DND-41 (cell line): ENCODE data around the gene KRT1.
"Not testable (repeated sequence)": the region's sequence is repeated elsewhere in the genome, so short reads cannot be mapped to it uniquely, and the experiment has no call there.

Experiments
- ATAC-seq: fragments of 200-7000 bp; cut with Tn5 transposase; 3 replicates; pipeline ENCODE4 v1.9.1; 2021; ENCODE audit warnings: low read depth; ENCODE audit not compliant: insufficient read depth
- DNase-seq: peaks from one replicate; pipeline ENCODE4 v3.0.0-alpha.2; 2020
- H2AFZ ChIP-seq: 2 replicates; pipeline ENCODE4 v1.6.0; 2012; ENCODE audit warnings: low read depth, low read length
- H3K27ac ChIP-seq: 2 replicates; pipeline ENCODE4 v1.5.1; 2012; ENCODE audit warnings: low read length, inconsistent platforms
- H3K27me3 ChIP-seq: fragments of 200-600 bp; sonication (generic); 2 replicates; pipeline ENCODE4 v1.6.0; 2012; ENCODE audit warnings: low read length, mild to moderate bottlenecking, inconsistent platforms; ENCODE audit not compliant: insufficient read depth, poor library complexity
- H3K36me3 ChIP-seq: 2 replicates; pipeline ENCODE4 v1.5.1; 2012; ENCODE audit warnings: low read length, inconsistent platforms; ENCODE audit not compliant: insufficient read depth
- H3K4me1 ChIP-seq: 2 replicates; pipeline ENCODE4 v1.5.1; 2012; ENCODE audit warnings: mild to moderate bottlenecking, low read length; ENCODE audit not compliant: insufficient read depth
- H3K4me2 ChIP-seq: 2 replicates; pipeline ENCODE4 v1.6.0; 2012; ENCODE audit warnings: mild to moderate bottlenecking, moderate library complexity, low read length, inconsistent platforms; ENCODE audit not compliant: insufficient read depth
- H3K4me3 ChIP-seq, 2 experiments: fragments of 200-600 bp in 1 of 2; shearing (Covaris generic) in 1 of 2; 2 replicates each; pipeline ENCODE4 v1.5.1; 2012 to 2016; ENCODE audit warnings: inconsistent platforms in 2 of 2, low read length in 2 of 2, mild to moderate bottlenecking in 2 of 2, low read depth in 1 of 2, moderate library complexity in 1 of 2
- H3K79me2 ChIP-seq: 2 replicates; pipeline ENCODE4 v1.6.0; 2012; ENCODE audit warnings: low read length, inconsistent platforms; ENCODE audit not compliant: insufficient read depth
- H3K9ac ChIP-seq: 2 replicates; pipeline ENCODE4 v1.6.0; 2012; ENCODE audit warnings: low read depth, mild to moderate bottlenecking, inconsistent platforms, low read length, moderate library complexity
- H3K9me3 ChIP-seq: 2 replicates; pipeline ENCODE4 v1.5.1; 2012; ENCODE audit warnings: low read length, moderate library complexity, mild to moderate bottlenecking, inconsistent platforms; ENCODE audit not compliant: insufficient read depth, severe bottlenecking
- H4K20me1 ChIP-seq: 2 replicates; pipeline ENCODE4 v1.6.0; 2012; ENCODE audit warnings: low read length; ENCODE audit not compliant: insufficient read depth
- EZH2 ChIP-seq: IDR thresholded peaks from 3 replicates; pipeline ENCODE4 v1.6.1; 2012; ENCODE audit warnings: borderline replicate concordance, low read depth, mild to moderate bottlenecking, moderate library complexity, low read length, inconsistent platforms; ENCODE audit not compliant: severe bottlenecking
- TF ChIP-seq, protein P1 (sequence below): IDR thresholded peaks from 2 replicates; pipeline ENCODE4 v1.5.1; 2012; ENCODE audit warnings: borderline replicate concordance, low read length, moderate library complexity, mild to moderate bottlenecking; ENCODE audit not compliant: poor library complexity, severe bottlenecking; ENCODE audit errors: extremely low read depth

Gene KRT1

DNA sequence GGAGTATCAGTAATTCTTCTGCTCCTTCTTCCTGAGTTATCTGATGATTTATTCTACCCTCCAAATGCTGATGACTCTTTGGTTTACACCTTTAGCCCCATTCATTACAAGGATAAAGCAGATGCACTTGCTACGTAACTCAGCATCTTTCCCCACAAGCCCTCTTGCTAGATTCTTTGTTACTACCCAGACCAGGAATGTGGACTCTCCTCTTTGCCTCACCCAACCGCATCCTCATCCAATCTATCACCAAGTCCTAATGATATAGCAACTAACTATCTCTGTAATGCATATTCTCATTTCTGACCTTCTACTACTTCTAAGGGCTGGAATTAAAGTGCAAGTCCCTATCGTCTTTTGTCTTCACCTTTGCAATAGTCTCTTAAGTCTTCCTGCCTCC lies 9.2 kb downstream of the KRT1 start:
- no peak overlapping the region for H3K27ac ChIP-seq
- H4K20me1 ChIP-seq: no peaks in the 10 kb centered on the region
- ATAC-seq: no peak
- DNase-seq: no peak
- peaks cover 3% of the 10 kb centered on the region for H3K27me3 ChIP-seq
- H3K36me3 ChIP-seq: no peaks in the 10 kb centered on the region
- H2AFZ ChIP-seq: no peak overlapping the region
- H3K9ac ChIP-seq: no peak overlapping the region
- no peaks in the 10 kb centered on the region for H3K4me1 ChIP-seq
- H3K4me2 ChIP-seq: no peak overlapping the region
- H3K9me3 ChIP-seq: no peaks in the 10 kb centered on the region
- no peaks in the 10 kb centered on the region for H3K79me2 ChIP-seq
- H3K4me3 ChIP-seq: no peak overlapping the region
- TF ChIP-seq, protein P1, sequence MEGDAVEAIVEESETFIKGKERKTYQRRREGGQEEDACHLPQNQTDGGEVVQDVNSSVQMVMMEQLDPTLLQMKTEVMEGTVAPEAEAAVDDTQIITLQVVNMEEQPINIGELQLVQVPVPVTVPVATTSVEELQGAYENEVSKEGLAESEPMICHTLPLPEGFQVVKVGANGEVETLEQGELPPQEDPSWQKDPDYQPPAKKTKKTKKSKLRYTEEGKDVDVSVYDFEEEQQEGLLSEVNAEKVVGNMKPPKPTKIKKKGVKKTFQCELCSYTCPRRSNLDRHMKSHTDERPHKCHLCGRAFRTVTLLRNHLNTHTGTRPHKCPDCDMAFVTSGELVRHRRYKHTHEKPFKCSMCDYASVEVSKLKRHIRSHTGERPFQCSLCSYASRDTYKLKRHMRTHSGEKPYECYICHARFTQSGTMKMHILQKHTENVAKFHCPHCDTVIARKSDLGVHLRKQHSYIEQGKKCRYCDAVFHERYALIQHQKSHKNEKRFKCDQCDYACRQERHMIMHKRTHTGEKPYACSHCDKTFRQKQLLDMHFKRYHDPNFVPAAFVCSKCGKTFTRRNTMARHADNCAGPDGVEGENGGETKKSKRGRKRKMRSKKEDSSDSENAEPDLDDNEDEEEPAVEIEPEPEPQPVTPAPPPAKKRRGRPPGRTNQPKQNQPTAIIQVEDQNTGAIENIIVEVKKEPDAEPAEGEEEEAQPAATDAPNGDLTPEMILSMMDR: no peak
- no peak for TF ChIP-seq EZH2

DNA sequence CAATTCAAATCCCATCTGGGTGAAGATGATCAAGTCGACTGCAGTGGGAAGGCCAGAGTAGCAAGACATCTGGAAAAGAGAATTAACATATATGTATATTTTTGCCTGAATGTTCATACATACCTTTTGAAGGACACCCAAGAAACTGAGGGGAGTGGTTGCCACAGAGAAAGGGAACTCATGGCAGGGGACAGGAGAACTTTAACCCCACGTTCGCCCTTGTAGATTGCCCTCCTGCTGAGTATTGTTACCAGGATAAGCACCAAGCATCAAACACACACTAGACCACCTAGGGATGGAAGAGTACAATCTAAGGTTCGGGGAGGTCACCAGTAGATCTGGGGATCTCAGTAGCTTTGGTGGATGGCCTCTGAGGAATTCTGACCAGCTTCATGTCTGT lies 9.7 kb downstream of the KRT1 start:
- Histone ChIP-seq H3K27ac (no peak overlapping the region), H3K4me1 (no peaks in the 10 kb centered on the region), H3K9me3 (no peaks in the 10 kb centered on the region), H3K27me3 (peaks cover 3% of the 10 kb centered on the region), H4K20me1 (no peaks in the 10 kb centered on the region), H2AFZ (no peak overlapping the region), H3K4me3 (no peak overlapping the region), H3K9ac (no peak overlapping the region), H3K36me3 (no peaks in the 10 kb centered on the region), H3K4me2 (no peak overlapping the region), H3K79me2 (no peaks in the 10 kb centered on the region)
- no peak for TF ChIP-seq EZH2
- TF ChIP-seq, protein P1: no peak
- DNase-seq (no peak), ATAC-seq (no peak)

DNA sequence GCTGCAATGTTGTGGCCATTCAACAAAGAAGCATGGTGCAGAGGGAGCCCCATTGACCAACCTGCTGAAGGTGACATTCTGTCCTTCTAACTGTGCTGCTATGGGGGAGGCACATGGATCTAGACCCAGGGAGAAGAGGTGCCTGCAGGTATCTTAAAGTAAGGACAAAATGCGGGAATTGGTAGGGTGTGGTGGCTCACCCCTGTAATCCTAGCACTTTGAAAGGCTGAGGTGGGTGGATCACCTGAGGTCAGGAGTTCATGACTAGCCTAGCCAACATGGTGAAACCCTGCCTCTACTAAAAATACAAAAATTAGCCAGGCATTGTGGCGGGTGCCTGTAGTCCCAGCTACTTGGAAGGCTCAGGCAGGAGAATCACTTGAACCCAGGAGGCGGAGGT lies 10.3 kb downstream of the KRT1 start:
- H3K27me3 ChIP-seq, H3K36me3 ChIP-seq, H3K79me2 ChIP-seq, H2AFZ ChIP-seq, H3K9me3 ChIP-seq, DNase-seq, H3K4me3 ChIP-seq, ATAC-seq, H3K4me1 ChIP-seq, H3K9ac ChIP-seq, H3K4me2 ChIP-seq, H4K20me1 ChIP-seq, H3K27ac ChIP-seq: not testable (repeated sequence)

DNA sequence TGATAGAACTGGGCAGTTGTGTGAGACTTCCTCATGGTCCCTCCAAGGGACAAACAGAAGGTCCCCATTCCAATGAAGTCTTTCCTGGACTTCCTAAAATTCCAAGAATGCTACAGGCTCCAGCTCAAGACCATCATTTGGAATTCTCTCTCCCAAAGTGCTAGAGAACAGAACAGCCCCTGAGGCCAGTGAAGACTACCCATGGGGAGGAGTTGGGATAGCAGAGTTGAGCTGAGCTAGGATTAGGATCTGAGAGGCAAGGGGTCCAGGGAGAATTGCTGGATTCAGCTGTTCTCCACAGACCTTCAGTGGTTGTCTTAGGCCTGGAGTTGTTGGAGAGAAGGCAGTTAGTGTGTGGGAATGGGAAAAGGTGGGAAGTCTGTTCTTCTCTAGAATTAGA lies 10.8 kb downstream of the KRT1 start:
- TF ChIP-seq, protein P1: no peak
- no peak for TF ChIP-seq EZH2
- no peaks in the 10 kb centered on the region for H3K79me2 ChIP-seq
- H3K4me1 ChIP-seq: no peaks in the 10 kb centered on the region
- no peaks in the 10 kb centered on the region for H4K20me1 ChIP-seq
- H3K36me3 ChIP-seq: no peaks in the 10 kb centered on the region
- ATAC-seq (no peak), DNase-seq (no peak)
- no peak overlapping the region for H3K4me3 ChIP-seq
- H3K4me2 ChIP-seq: no peak overlapping the region
- peaks cover 3% of the 10 kb centered on the region for H3K27me3 ChIP-seq
- no peak overlapping the region for H3K27ac ChIP-seq
- H2AFZ ChIP-seq: no peak overlapping the region
- H3K9ac ChIP-seq: no peak overlapping the region
- no peaks in the 10 kb centered on the region for H3K9me3 ChIP-seq
